HepG2 (cell line): ENCODE results near the gene KPNA3. TPM values are rescaled to one million over a fixed set of nuclear protein-coding genes. Genes with fewer than 3 reads are reported as not detected.
A peak's percentile ranks its signal among the peaks of the same experiment; 100 is the strongest.

Experiments used
- ARID2 ChIP-seq: sonication (generic); formaldehyde crosslinking; IDR thresholded peaks from 2 replicates; pipeline ENCODE4 v1.8.1; 2022; ENCODE audit warnings: mild to moderate bottlenecking, missing genetic modification reagents, borderline replicate concordance
- ATF2 ChIP-seq: sonication (generic); formaldehyde crosslinking; IDR thresholded peaks from 2 replicates; pipeline ENCODE4 v1.4.0; 2020; ENCODE audit warnings: missing genetic modification reagents
- CBFB ChIP-seq: sonication (generic); formaldehyde crosslinking; IDR thresholded peaks from 2 replicates; pipeline ENCODE4 v1.4.0; 2020; ENCODE audit warnings: missing genetic modification reagents
- FOXP1 ChIP-seq, 2 experiments: fragments of 450-650 bp in 1 of 2; IDR thresholded peaks; 2 replicates each; pipeline ENCODE4 v1.6.1; 2017 to 2018; ENCODE audit warnings: antibody characterized with exemption in 1 of 2
- HMG20A ChIP-seq: IDR thresholded peaks from 2 replicates; pipeline ENCODE4 v1.6.1; 2016; ENCODE audit warnings: borderline replicate concordance
- IRF2 ChIP-seq: IDR thresholded peaks from 2 replicates; pipeline ENCODE4 v1.6.1; 2018; ENCODE audit warnings: missing genetic modification reagents, missing compliant biosample characterization
- MEIS1 ChIP-seq: sonication (generic); formaldehyde crosslinking; IDR thresholded peaks from 2 replicates; pipeline ENCODE4 v1.9.0; 2021; ENCODE audit warnings: mild to moderate bottlenecking, missing genetic modification reagents, moderate library complexity, borderline replicate concordance
- NFIC ChIP-seq: IDR thresholded peaks from 2 replicates; pipeline ENCODE4 v1.6.1; 2012; ENCODE audit warnings: mild to moderate bottlenecking, low read length, inconsistent platforms
- SAP130 ChIP-seq: IDR thresholded peaks from 2 replicates; pipeline ENCODE4 v1.6.1; 2016; ENCODE audit warnings: low read depth
- SOX13 ChIP-seq, 3 experiments: fragments of 450-650 bp in 1 of 3; sonication (generic) in 1 of 3; formaldehyde crosslinking in 1 of 3; IDR thresholded peaks in 2 of 3; conservative IDR thresholded peaks in 1 of 3; 2 replicates each; pipeline versions ENCODE4 v1.5.0 to v1.6.1; 2016 to 2020; ENCODE audit warnings: antibody characterized with exemption in 1 of 3, mild to moderate bottlenecking in 1 of 3, missing compliant biosample characterization in 1 of 3, missing genetic modification reagents in 1 of 3, moderate library complexity in 1 of 3
- STAT5B ChIP-seq: sonication (generic); formaldehyde crosslinking; IDR thresholded peaks from 2 replicates; pipeline ENCODE4 v1.4.0; 2020; ENCODE audit warnings: missing genetic modification reagents
- ZBED4 ChIP-seq: sonication (generic); formaldehyde crosslinking; IDR thresholded peaks from 2 replicates; pipeline ENCODE4 v1.4.0; 2020; ENCODE audit warnings: missing genetic modification reagents, borderline replicate concordance
- ZGPAT ChIP-seq: IDR thresholded peaks from 2 replicates; pipeline ENCODE4 v1.6.1; 2016; ENCODE audit warnings: mild to moderate bottlenecking
- ZNF124 ChIP-seq: sonication (generic); formaldehyde crosslinking; IDR thresholded peaks from 2 replicates; pipeline ENCODE4 v1.4.0; 2020; ENCODE audit warnings: missing genetic modification reagents
- ZNF503 ChIP-seq: sonication (generic); formaldehyde crosslinking; IDR thresholded peaks from 2 replicates; pipeline ENCODE4 v1.4.0; 2020; ENCODE audit warnings: missing genetic modification reagents
- ZNF556 ChIP-seq: sonication (generic); formaldehyde crosslinking; IDR thresholded peaks from 2 replicates; pipeline ENCODE4 v1.4.0; 2020; ENCODE audit warnings: mild to moderate bottlenecking, missing genetic modification reagents, borderline replicate concordance
- polyA plus RNA-seq, 8 experiments: library from polyadenylated mRNA; depleted of rRNA in 3 of 8; stranded (reverse) in 7 of 8; unstranded in 1 of 8; fragments of >200 nt; fragmentation: Illumina TruSeq in 4 of 8; extraction: Trizol in 4 of 8; gene quantifications; 2 replicates each; pipeline versions ENCODE4 v1.2.1 to v1.2.3, GENCODE V29; 2011 to 2016; ENCODE audit warnings: low read depth in 4 of 8, missing spikeins in 1 of 8, mixed read lengths in 1 of 8; ENCODE audit not compliant: insufficient read depth in 1 of 8
- total RNA-seq, 5 experiments: library from RNA; depleted of rRNA; stranded (reverse); fragments of >200 nt; fragmentation: Illumina TruSeq; extraction: Trizol; gene quantifications; 2 replicates each; pipeline ENCODE4 v1.2.3, GENCODE V29; 2016; ENCODE audit warnings: low read depth in 1 of 5
- TF ChIP-seq, protein P1 (sequence below): sonication (generic); formaldehyde crosslinking; IDR thresholded peaks from 2 replicates; pipeline ENCODE4 v1.5.0; 2020; ENCODE audit warnings: mild to moderate bottlenecking, missing genetic modification reagents

KPNA3 gene
- total and polyA plus RNA-seq, 2 of the 13 experiments (the other 11 are each of a cell fraction or from before 2014, with no cell fraction given) = 13.0 to 28.9 TPM

- TF ChIP-seq ARID2 (CRISPR knock-in tag) (no peak), ZBED4 (CRISPR knock-in tag) (no peak), HMG20A (CRISPR knock-in tag) (peak; percentile 84; the same call in 1 of the 2 replicates), ZGPAT (CRISPR knock-in tag) (peak; percentile 73), MEIS1 (CRISPR knock-in tag) (peak; percentile 97), ZNF556 (CRISPR knock-in tag) (no peak; the same call in 1 of the 2 replicates), SOX13 (IDR thresholded peaks at IDR 0.05) (peak; percentile 43; the same call in 1 of the 2 replicates), SOX13 (CRISPR knock-in tag; conservative IDR thresholded peaks at IDR 0.05 in 1 of 2, IDR thresholded peaks at IDR 0.05 in 1 of 2) (peak in 1 of 2 experiments; percentile 91; a peak in 2 of 4 replicates), STAT5B (CRISPR knock-in tag) (no peak), SAP130 (CRISPR knock-in tag) (peak; percentile 62), CBFB (0 out of 2 replicates have a peak, but pooled peaks have one; percentile 30), NFIC (peak; percentile 72), ATF2 (CRISPR knock-in tag) (peak; percentile 68), ZNF503 (CRISPR knock-in tag) (peak; percentile 94), FOXP1 (IDR thresholded peaks at IDR 0.05) (no peak), FOXP1 (CRISPR knock-in tag; IDR thresholded peaks at IDR 0.05) (peak; percentile 96), IRF2 (CRISPR knock-in tag) (0 out of 2 replicates have a peak, but pooled peaks have one; percentile 29), ZNF124 (CRISPR knock-in tag) (no peak)
- TF ChIP-seq, protein P1, sequence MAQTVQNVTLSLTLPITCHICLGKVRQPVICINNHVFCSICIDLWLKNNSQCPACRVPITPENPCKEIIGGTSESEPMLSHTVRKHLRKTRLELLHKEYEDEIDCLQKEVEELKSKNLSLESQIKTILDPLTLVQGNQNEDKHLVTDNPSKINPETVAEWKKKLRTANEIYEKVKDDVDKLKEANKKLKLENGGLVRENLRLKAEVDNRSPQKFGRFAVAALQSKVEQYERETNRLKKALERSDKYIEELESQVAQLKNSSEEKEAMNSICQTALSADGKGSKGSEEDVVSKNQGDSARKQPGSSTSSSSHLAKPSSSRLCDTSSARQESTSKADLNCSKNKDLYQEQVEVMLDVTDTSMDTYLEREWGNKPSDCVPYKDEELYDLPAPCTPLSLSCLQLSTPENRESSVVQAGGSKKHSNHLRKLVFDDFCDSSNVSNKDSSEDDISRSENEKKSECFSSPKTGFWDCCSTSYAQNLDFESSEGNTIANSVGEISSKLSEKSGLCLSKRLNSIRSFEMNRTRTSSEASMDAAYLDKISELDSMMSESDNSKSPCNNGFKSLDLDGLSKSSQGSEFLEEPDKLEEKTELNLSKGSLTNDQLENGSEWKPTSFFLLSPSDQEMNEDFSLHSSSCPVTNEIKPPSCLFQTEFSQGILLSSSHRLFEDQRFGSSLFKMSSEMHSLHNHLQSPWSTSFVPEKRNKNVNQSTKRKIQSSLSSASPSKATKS (CRISPR knock-in tag) = no peak
These were observed 52.8 kb downstream of the KPNA3 start (continued) for GRCh38 chr13:49739498-49740187.
